Suprapubic skin (tissue), 4 donors: ENCODE results near the gene PNPLA8.

Source experiments
- CTCF ChIP-seq, 2 donors: fragments of 200-600 bp in 1 of 2; fragments of 450-650 bp in 1 of 2; sonication (generic) in 1 of 2; IDR thresholded peaks; one replicate each; pipeline ENCODE4 v1.5.1; 2016 to 2019; ENCODE audit warnings: antibody characterized with exemption in 2 of 2, mild to moderate bottlenecking in 1 of 2, moderate library complexity in 1 of 2
- EP300 ChIP-seq: sonication (generic); formaldehyde crosslinking; IDR thresholded peaks from one replicate; pipeline ENCODE4 v1.6.1; 2017; ENCODE audit warnings: antibody characterized with exemption
- POLR2A ChIP-seq, 2 donors: fragments of 450-650 bp; IDR thresholded peaks; one replicate each; pipeline ENCODE4 v1.6.1; 2017; ENCODE audit warnings: antibody characterized with exemption in 2 of 2, mild to moderate bottlenecking in 2 of 2, moderate library complexity in 2 of 2
- POLR2AphosphoS5 ChIP-seq, 3 donors: sonication (generic); formaldehyde crosslinking; IDR thresholded peaks; one replicate each; pipeline ENCODE4 v1.6.1; 2017; ENCODE audit warnings: antibody characterized with exemption in 3 of 3

DNA sequence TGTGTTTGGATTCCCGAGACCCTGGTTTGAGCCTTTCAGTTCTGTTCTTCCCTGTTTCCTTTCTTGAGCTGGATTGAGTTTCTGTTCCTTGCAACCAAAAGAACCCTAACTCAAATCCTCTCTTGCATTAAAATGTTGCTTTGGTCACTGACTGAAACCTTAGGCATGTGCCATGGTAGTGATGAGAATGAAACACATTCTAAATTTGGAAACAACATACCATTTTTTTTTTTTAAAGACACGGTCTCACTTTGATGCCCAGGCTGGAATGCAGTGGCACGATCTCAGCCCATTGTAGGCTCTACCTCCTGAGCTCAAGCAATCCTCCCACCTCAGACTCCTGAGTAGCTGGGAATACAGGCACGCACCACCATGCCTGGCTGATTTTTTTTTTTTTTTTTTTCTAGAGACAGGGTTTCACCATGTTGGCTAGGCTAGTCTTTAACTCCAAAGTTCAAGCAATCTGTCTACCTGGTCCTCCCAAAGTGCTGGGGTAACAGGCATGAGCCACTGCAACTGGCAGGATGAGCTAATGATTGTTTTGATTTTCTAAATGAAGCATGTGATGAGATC lies 35.2 kb upstream of the PNPLA8 start:
- TF ChIP-seq POLR2A (IDR thresholded peaks at IDR 0.05) (no peak), CTCF (IDR thresholded peaks at IDR 0.05) (no peak), EP300 (no peak), POLR2AphosphoS5 (IDR thresholded peaks at IDR 0.05) (no peak)
